D721Med (cell line): Measurements from ENCODE around the gene STX7.

Experiments used
- DNase-seq: peaks from one replicate; pipeline ENCODE4 v3.0.0; 2011; ENCODE audit warnings: low spot score; ENCODE audit not compliant: insufficient read length
- FAIRE-seq: peaks from 2 replicates; lab custom pipeline; 2011; peaks lifted over from hg19 to GRCh38; lab: Jason Lieb, UNC
- TF ChIP-seq, protein P1 (sequence below): IDR thresholded peaks from 2 replicates; pipeline ENCODE4 v1.5.1; 2012; ENCODE audit warnings: mild to moderate bottlenecking, control low read depth; ENCODE audit not compliant: insufficient read depth; ENCODE audit errors: missing control alignments

STX7 gene

GRCh38 chr6:132475925-132476324 is 37.0 kb downstream of the STX7 start:
- no peak for FAIRE-seq
- DNase-seq = no peak
- TF ChIP-seq, protein P1, sequence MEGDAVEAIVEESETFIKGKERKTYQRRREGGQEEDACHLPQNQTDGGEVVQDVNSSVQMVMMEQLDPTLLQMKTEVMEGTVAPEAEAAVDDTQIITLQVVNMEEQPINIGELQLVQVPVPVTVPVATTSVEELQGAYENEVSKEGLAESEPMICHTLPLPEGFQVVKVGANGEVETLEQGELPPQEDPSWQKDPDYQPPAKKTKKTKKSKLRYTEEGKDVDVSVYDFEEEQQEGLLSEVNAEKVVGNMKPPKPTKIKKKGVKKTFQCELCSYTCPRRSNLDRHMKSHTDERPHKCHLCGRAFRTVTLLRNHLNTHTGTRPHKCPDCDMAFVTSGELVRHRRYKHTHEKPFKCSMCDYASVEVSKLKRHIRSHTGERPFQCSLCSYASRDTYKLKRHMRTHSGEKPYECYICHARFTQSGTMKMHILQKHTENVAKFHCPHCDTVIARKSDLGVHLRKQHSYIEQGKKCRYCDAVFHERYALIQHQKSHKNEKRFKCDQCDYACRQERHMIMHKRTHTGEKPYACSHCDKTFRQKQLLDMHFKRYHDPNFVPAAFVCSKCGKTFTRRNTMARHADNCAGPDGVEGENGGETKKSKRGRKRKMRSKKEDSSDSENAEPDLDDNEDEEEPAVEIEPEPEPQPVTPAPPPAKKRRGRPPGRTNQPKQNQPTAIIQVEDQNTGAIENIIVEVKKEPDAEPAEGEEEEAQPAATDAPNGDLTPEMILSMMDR = no peak

DNA sequence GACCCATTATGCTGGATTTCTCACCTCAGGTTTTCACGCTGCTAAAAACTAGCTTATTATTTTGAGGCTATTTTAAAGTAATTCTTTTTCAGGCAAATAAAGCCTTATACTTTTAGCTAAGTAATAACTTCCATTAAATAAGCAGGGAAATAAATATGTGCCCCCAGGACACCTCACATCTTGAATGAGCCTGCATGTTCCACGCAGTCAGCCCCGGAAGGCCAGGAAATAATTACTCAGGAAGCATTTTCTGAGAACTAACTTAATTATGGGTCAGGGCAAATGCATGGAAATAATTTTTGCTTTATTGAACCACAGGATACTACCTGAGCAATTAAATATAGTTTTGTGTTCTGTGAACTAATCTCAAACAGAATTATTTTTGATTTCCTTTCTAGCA is 41.1 kb downstream of the STX7 start:
- DNase-seq (no peak), FAIRE-seq (no peak)
- TF ChIP-seq, protein P1 = no peak

DNA sequence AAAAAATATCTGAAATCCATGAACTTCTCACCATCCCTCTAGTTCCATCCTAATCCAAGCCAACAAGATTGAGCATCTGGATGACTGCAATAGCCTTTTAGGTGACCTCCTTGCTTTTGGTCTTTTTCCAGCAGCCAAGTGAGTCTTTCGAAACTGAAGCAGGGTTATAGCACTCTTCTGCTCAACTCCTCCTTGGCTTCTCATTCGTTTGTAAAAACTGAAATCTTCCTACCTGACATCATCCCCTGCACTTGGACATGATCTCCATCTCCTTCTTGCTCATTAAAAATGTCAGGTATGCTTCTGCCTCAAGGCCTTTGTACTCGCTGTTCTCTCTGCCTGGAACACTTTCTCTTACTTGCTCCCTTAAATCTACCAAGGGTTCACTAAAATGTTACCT is 46.0 kb downstream of the STX7 start:
- no peak for FAIRE-seq
- TF ChIP-seq, protein P1 = no peak
- DNase-seq = no peak

DNA sequence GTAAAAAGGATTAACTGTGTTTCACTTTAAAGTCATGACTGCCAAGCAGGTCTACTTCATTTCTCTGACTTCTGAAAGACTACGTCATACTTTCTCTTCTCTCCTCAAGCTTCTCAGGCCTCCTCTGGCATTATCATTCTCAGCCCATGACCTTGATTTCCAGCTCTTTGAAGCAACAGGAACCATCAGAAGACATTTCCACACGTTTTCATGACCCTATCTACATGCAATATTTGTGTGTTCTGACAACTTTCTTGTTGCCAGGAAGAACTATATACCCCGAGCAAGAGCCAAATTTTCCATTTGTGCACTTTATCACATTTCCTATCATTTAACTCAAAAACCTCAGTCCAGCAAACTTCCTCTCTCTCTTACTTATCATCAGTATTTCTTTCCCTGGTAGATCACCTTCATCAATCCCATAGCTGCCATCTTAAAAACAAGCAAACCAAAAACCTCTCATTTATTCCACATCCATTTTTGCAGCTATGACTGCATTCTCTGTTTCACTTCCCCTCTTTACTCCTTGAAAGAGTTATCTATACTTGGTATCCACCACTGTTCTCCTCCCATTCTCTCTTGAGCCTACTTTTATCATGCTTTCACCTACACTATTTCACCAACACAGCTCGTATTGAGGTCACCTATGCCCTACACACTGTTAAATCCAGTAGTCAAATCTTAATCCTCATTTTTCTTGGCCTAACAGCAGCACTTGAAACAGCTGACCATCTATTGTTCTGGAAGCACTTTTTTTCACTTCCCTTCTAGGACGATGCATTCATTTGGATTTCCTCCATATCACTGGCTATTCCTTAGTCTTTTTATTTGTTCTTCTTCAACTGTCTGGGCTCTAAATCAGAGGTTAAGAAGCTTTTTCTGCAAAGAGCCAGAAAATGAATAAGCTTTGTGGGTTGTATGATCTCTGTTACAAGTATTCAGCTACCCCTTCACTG is 47.1 kb downstream of the STX7 start:
- TF ChIP-seq, protein P1 = no peak
- DNase-seq (no peak), FAIRE-seq (no peak)

DNA sequence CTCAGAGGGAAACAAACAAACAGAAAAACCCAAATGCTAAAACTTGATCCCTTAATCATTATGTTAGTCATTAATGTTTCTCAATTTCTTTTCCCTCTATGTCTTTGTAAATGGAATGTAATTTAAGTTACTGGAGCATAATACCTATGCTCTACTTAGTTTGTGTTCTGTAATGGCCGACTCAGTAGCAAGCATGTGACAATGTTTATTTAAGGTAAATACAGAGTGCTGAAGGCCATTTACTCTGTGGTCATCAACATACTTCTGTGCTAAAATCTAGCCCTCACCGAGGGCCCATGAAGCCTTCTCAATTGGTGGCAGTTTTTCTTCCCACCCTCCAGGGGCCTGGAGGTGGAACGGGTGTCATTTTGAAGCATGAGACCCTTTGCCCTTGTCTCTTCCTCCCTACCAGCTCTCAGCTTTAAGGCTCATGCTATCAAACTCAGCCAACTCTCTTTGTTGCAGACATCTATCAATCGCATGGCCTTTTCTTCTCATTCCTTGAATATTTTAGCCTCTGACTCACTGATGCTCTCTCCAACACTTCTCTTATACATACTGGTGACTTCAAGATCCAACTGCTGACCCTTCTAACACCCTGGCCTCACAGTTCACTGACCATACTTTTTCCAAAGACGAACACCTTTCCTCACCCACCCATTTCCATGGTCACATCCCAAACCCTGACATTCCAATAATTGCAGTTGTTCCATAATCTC is 48.2 kb downstream of the STX7 start:
- DNase-seq = no peak
- TF ChIP-seq, protein P1 = no peak
- no peak for FAIRE-seq

- DNase-seq = no peak
- TF ChIP-seq, protein P1 = no peak
- FAIRE-seq = no peak
These were observed 51.0 kb downstream of the STX7 start for GRCh38 chr6:132461958-132462357.
